WTC11 (cell line): ENCODE measurements around the gene RBM20. TPM values are rescaled to one million over a fixed set of nuclear protein-coding genes. Genes with fewer than 3 reads are reported as not detected.

Experiments
- ATAC-seq: fragments of 200-7000 bp; cut with Tn5 transposase; 2 replicates; pipeline ENCODE4 v1.10.0; 2021; ENCODE audit warnings: mild to moderate bottlenecking, moderate library complexity
- CTCF ChIA-PET: fragments of 300-600 bp; sonication (Branson Sonifier 250); formaldehyde crosslinking; loops from one replicate; lab custom pipeline; 2021; ENCODE audit warnings: antibody characterized with exemption; lab: Charles Lee
- POLR2A ChIA-PET: fragments of 350-600 bp; sonication (Branson Sonifier 250); formaldehyde crosslinking; loops from one replicate; lab custom pipeline; 2021; ENCODE audit warnings: antibody characterized with exemption; lab: Charles Lee
- DNase-seq: peaks from one replicate; pipeline ENCODE4 v3.0.0; 2021; ENCODE audit warnings: low spot score
- H3K27ac Mint-ChIP-seq: 2 replicates; pipeline ENCODE4 v1.8.0; 2021; ENCODE audit warnings: mixed read lengths
- H3K27me3 Mint-ChIP-seq: 2 replicates; pipeline ENCODE4 v1.8.0; 2021; ENCODE audit warnings: low read depth, mild to moderate bottlenecking, moderate library complexity, mixed read lengths
- H3K36me3 Mint-ChIP-seq: 2 replicates; pipeline ENCODE4 v1.8.0; 2021; ENCODE audit warnings: mixed read lengths
- H3K4me1 Mint-ChIP-seq: 2 replicates; pipeline ENCODE4 v1.8.0; 2022; ENCODE audit warnings: mixed read lengths
- H3K4me3 Mint-ChIP-seq: 2 replicates; pipeline ENCODE4 v1.8.0; 2021; ENCODE audit warnings: mild to moderate bottlenecking, moderate library complexity, mixed read lengths
- H3K9me3 Mint-ChIP-seq: 2 replicates; pipeline ENCODE4 v1.8.0; 2021; ENCODE audit warnings: mixed read lengths
- AFF4 ChIP-seq: sonication (generic); formaldehyde crosslinking; IDR thresholded peaks from 2 replicates; pipeline ENCODE4 v1.8.1; 2023; ENCODE audit warnings: mild to moderate bottlenecking, missing genetic modification reagents, borderline replicate concordance
- ATF1 ChIP-seq: sonication (generic); formaldehyde crosslinking; IDR thresholded peaks from 2 replicates; pipeline ENCODE4 v1.8.1; 2023; ENCODE audit warnings: mild to moderate bottlenecking, moderate library complexity, missing genetic modification reagents
- ATF2 ChIP-seq: sonication (generic); formaldehyde crosslinking; IDR thresholded peaks from 2 replicates; pipeline ENCODE4 v1.8.1; 2022; ENCODE audit warnings: low read depth, missing genetic modification reagents, borderline replicate concordance
- ATF6 ChIP-seq: sonication (generic); formaldehyde crosslinking; IDR thresholded peaks from 2 replicates; pipeline ENCODE4 v1.8.1; 2023; ENCODE audit warnings: mild to moderate bottlenecking, missing genetic modification reagents
- ERG ChIP-seq: fragments of 250-450 bp; sonication (Bioruptor Pico); IDR thresholded peaks from 2 replicates; pipeline ENCODE4 v1.8.0; 2021; ENCODE audit warnings: mild to moderate bottlenecking
- FOXK1 ChIP-seq: sonication (generic); formaldehyde crosslinking; IDR thresholded peaks from 2 replicates; pipeline ENCODE4 v1.8.0; 2022; ENCODE audit warnings: mild to moderate bottlenecking, moderate library complexity, missing genetic modification reagents
- MAX ChIP-seq: sonication (generic); formaldehyde crosslinking; IDR thresholded peaks from 2 replicates; pipeline ENCODE4 v1.8.0; 2022; ENCODE audit warnings: mild to moderate bottlenecking, missing genetic modification reagents
- NFYB ChIP-seq: sonication (generic); formaldehyde crosslinking; conservative IDR thresholded peaks from 2 replicates; pipeline ENCODE4 v1.8.0; 2022; ENCODE audit warnings: low read depth, missing genetic modification reagents
- PRRX2 ChIP-seq: fragments of 250-450 bp; sonication (Bioruptor Pico); IDR thresholded peaks from 2 replicates; pipeline ENCODE4 v1.8.0; 2021; ENCODE audit warnings: mild to moderate bottlenecking
- RELA ChIP-seq: sonication (generic); formaldehyde crosslinking; IDR thresholded peaks from 2 replicates; pipeline ENCODE4 v1.8.1; 2022; ENCODE audit warnings: missing genetic modification reagents, mild to moderate bottlenecking, borderline replicate concordance
- SOX15 ChIP-seq: fragments of 250-450 bp; sonication (Bioruptor Pico); IDR thresholded peaks from 2 replicates; pipeline ENCODE4 v1.9.0; 2021; ENCODE audit warnings: mild to moderate bottlenecking
- USF2 ChIP-seq: sonication (generic); formaldehyde crosslinking; IDR thresholded peaks from 2 replicates; pipeline ENCODE4 v1.8.1; 2023; ENCODE audit warnings: mild to moderate bottlenecking, missing genetic modification reagents, moderate library complexity
- ZMAT4 ChIP-seq: fragments of 250-450 bp; sonication (Bioruptor Pico); IDR thresholded peaks from 2 replicates; pipeline ENCODE4 v1.9.0; 2021; ENCODE audit warnings: mild to moderate bottlenecking
- ZNF232 ChIP-seq: sonication (generic); formaldehyde crosslinking; IDR thresholded peaks from 2 replicates; pipeline ENCODE4 v1.8.0; 2022; ENCODE audit warnings: mild to moderate bottlenecking, missing genetic modification reagents
- ZNF263 ChIP-seq: sonication (generic); formaldehyde crosslinking; IDR thresholded peaks from 2 replicates; pipeline ENCODE4 v1.8.1; 2022; ENCODE audit warnings: low read depth, mild to moderate bottlenecking, moderate library complexity, missing genetic modification reagents
- ZNF281 ChIP-seq: sonication (generic); formaldehyde crosslinking; IDR thresholded peaks from 2 replicates; pipeline ENCODE4 v1.8.0; 2023; ENCODE audit warnings: mild to moderate bottlenecking, missing genetic modification reagents
- ZNF317 ChIP-seq: sonication (generic); formaldehyde crosslinking; IDR thresholded peaks from 2 replicates; pipeline ENCODE4 v1.8.1; 2023; ENCODE audit warnings: low read depth, mild to moderate bottlenecking, moderate library complexity, missing genetic modification reagents, borderline replicate concordance
- ZNF425 ChIP-seq: fragments of 250-450 bp; sonication (Bioruptor Pico); conservative IDR thresholded peaks from 2 replicates; pipeline ENCODE4 v1.9.0; 2021; ENCODE audit warnings: mild to moderate bottlenecking
- total RNA-seq: library from RNA; stranded (reverse); gene quantifications from 3 replicates; pipeline ENCODE4 v1.2.3, GENCODE V29; 2021

The RBM20 gene
- total RNA-seq, 1 experiment from 2014 or later = 0.52 TPM

- DNase-seq (no peak), ATAC-seq (no peak)
- TF ChIP-seq RELA (CRISPR knock-in tag) = no peak
- no peak for TF ChIP-seq ZNF425 (CRISPR knock-in tag)
- no peak for TF ChIP-seq ERG (CRISPR knock-in tag)
- no peak for TF ChIP-seq USF2 (CRISPR knock-in tag)
- TF ChIP-seq ATF1 (CRISPR knock-in tag) = no peak
- no peak for TF ChIP-seq ZNF232 (CRISPR knock-in tag)
- TF ChIP-seq MAX = no peak
- no peak for TF ChIP-seq FOXK1 (CRISPR knock-in tag)
- no peak for TF ChIP-seq ATF6 (CRISPR knock-in tag)
- TF ChIP-seq ATF2 (CRISPR knock-in tag) = no peak
- H3K4me3 Mint-ChIP-seq = no peak overlapping the region
- no peaks in the 10 kb centered on the region for H3K27me3 Mint-ChIP-seq
- ChIA-PET CTCF (interaction anchor here (0.6 to 2.2 kb wide), 5 partner anchors 22 to 303 kb away, joined by 3 to 5 read pairs (median 4); partner anchors contain the start of gene SMNDC1), POLR2A (no interaction called here)
- peaks cover 23% of the 10 kb centered on the region for H3K36me3 Mint-ChIP-seq
- peaks cover 22% of the 10 kb centered on the region for H3K4me1 Mint-ChIP-seq
- no peak overlapping the region for H3K27ac Mint-ChIP-seq
- no peaks in the 10 kb centered on the region for H3K9me3 Mint-ChIP-seq
These were observed 36.0 kb upstream of the RBM20 start for GRCh38 chr10:110608087-110608486.

GRCh38 chr10:110609605-110610004 is 34.5 kb upstream of the RBM20 start:
- Mint-ChIP-seq H3K4me1 (peaks cover 22% of the 10 kb centered on the region), H3K9me3 (no peaks in the 10 kb centered on the region), H3K36me3 (peaks cover 14% of the 10 kb centered on the region), H3K27me3 (no peaks in the 10 kb centered on the region), H3K27ac (peak overlapping the region; percentile 68), H3K4me3 (no peak overlapping the region)
- DNase-seq (no peak), ATAC-seq (no peak; the same call in 1 of the 2 replicates)
- CTCF ChIA-PET = interaction anchor here (0.7 kb wide), 1 partner anchor 69 kb away, joined by 3 read pairs; no protein-coding TSS in a partner anchor
- POLR2A ChIA-PET = no interaction called here
- TF ChIP-seq NFYB (CRISPR knock-in tag) (no peak), AFF4 (CRISPR knock-in tag) (no peak), ZNF281 (CRISPR knock-in tag) (no peak), PRRX2 (CRISPR knock-in tag) (no peak), SOX15 (CRISPR knock-in tag) (no peak), ZMAT4 (CRISPR knock-in tag) (no peak), ZNF263 (CRISPR knock-in tag) (no peak), ZNF317 (CRISPR knock-in tag) (no peak)
